HL-60/S4 treated with retinoic acid at 250 ng/mL for 4 days and 3 days (cell line): Measurements from ENCODE around the gene LGI1.

Source experiments
- in situ Hi-C: fragments of 300-500 bp; cut with MboI; formaldehyde crosslinking; loops from 2 replicates; pipeline ENCODE4 v1.7.0; 2022; ENCODE audit warnings: low sequenced_read_pairs

LGI1 gene

GRCh38 chr10:93757801-93758507 lies at the start of gene LGI1:
Gene LGI1 (plus strand): TSS chr10:93757936. CDS start chr10:93758145, 209 bp downstream.
- in situ Hi-C loops, result no loop called here

- in situ Hi-C loops, result no loop called here
These were observed 47.3 kb upstream of the LGI1 start for GRCh38 chr10:93710333-93710909.

- in situ Hi-C loops, result no loop called here
These were observed 45.8 kb upstream of the LGI1 start for GRCh38 chr10:93711891-93712290.

- in situ Hi-C loops, result no loop called here
These were observed 45.1 kb upstream of the LGI1 start for GRCh38 chr10:93712593-93712992.

GRCh38 chr10:93715345-93715744 lies 42.4 kb upstream of the LGI1 start:
- in situ Hi-C loops, result no loop called here

- in situ Hi-C loops, result no loop called here
These were observed 41.0 kb upstream of the LGI1 start for GRCh38 chr10:93716766-93717165.

- in situ Hi-C loops, result no loop called here
These were observed 38.6 kb upstream of the LGI1 start for GRCh38 chr10:93718937-93719725.

- in situ Hi-C loops, result no loop called here
These were observed 37.8 kb upstream of the LGI1 start for GRCh38 chr10:93719901-93720300.

- in situ Hi-C loops, result no loop called here
These were observed 35.2 kb upstream of the LGI1 start for GRCh38 chr10:93722550-93722949.

- in situ Hi-C loops, result no loop called here
These were observed 34.6 kb upstream of the LGI1 start for GRCh38 chr10:93723153-93723552.

GRCh38 chr10:93726024-93726423 lies 31.7 kb upstream of the LGI1 start:
- in situ Hi-C loops, result no loop called here

GRCh38 chr10:93741367-93741766 lies 16.4 kb upstream of the LGI1 start:
- in situ Hi-C loops, result no loop called here

- in situ Hi-C loops, result no loop called here
These were observed 14.9 kb upstream of the LGI1 start for GRCh38 chr10:93742633-93743349.

- in situ Hi-C loops, result no loop called here
These were observed 12.2 kb upstream of the LGI1 start for GRCh38 chr10:93745408-93746065.

- in situ Hi-C loops, result no loop called here
These were observed 10.9 kb upstream of the LGI1 start for GRCh38 chr10:93746844-93747284.

- in situ Hi-C loops, result no loop called here
These were observed 8.4 kb upstream of the LGI1 start for GRCh38 chr10:93749218-93749799.

- in situ Hi-C loops, result no loop called here
These were observed 6.6 kb upstream of the LGI1 start for GRCh38 chr10:93751124-93751523.

- in situ Hi-C loops, result no loop called here
These were observed 5.9 kb upstream of the LGI1 start for GRCh38 chr10:93751832-93752231.

- in situ Hi-C loops, result no loop called here
These were observed 5.0 kb upstream of the LGI1 start for GRCh38 chr10:93752761-93753160.

GRCh38 chr10:93753621-93754250 lies 4.0 kb upstream of the LGI1 start:
- in situ Hi-C loops, result no loop called here
